CD4-positive, alpha-beta T cell (primary cell): ENCODE results near the gene PTGIS. TPM values are rescaled to one million over a fixed set of nuclear protein-coding genes. Genes with fewer than 3 reads are reported as not detected.

ENCODE experiments used
- ATAC-seq: fragments of 200-7000 bp; cut with Tn5 transposase; one replicate; pipeline ENCODE4 v1.10.0; 2022; ENCODE audit warnings: mild to moderate bottlenecking; ENCODE audit not compliant: poor library complexity
- CTCF ChIA-PET: fragments of 350-600 bp; sonication (Branson Sonifier 250); formaldehyde crosslinking; loops from one replicate; lab custom pipeline; 2021; ENCODE audit warnings: antibody characterized with exemption, inconsistent platforms; lab: Charles Lee
- POLR2A ChIA-PET: fragments of 350-600 bp; sonication (Branson Sonifier 250); formaldehyde crosslinking; loops from one replicate; lab custom pipeline; 2021; ENCODE audit warnings: antibody characterized with exemption, inconsistent platforms; lab: Charles Lee
- DNase-seq, 14 experiments: peaks; one replicate each; pipeline ENCODE4 v3.0.0-alpha.2; 2013 to 2020; ENCODE audit warnings: mixed read lengths in 2 of 14
- H3K27ac ChIP-seq, 2 donors: one replicate each; pipeline versions ENCODE4 v1.5.1 to v1.7.0; 2013; ENCODE audit warnings: low read length in 2 of 2, low read depth in 1 of 2, mild to moderate bottlenecking in 1 of 2
- H3K27me3 ChIP-seq, 2 experiments: 1 replicate in 1 of 2; 2 replicates in 1 of 2; pipeline versions ENCODE4 v1.6.1 to v1.7.0; 2013; ENCODE audit warnings: low read length in 2 of 2, control low read depth in 1 of 2, mild to moderate bottlenecking in 1 of 2, moderate library complexity in 1 of 2; ENCODE audit not compliant: insufficient read depth in 2 of 2, control insufficient read depth in 1 of 2
- H3K36me3 ChIP-seq: one replicate; pipeline ENCODE4 v1.6.1; 2013; ENCODE audit warnings: low read length, control low read depth; ENCODE audit not compliant: insufficient read depth
- H3K4me1 ChIP-seq: one replicate; pipeline ENCODE4 v1.6.1; 2013; ENCODE audit warnings: low read length, control low read depth; ENCODE audit not compliant: insufficient read depth
- H3K4me3 ChIP-seq: one replicate; pipeline ENCODE4 v1.5.1; 2013; ENCODE audit warnings: mild to moderate bottlenecking, low read length, moderate library complexity
- H3K9me3 ChIP-seq, 2 experiments: 1 replicate in 1 of 2; 2 replicates in 1 of 2; pipeline versions ENCODE4 v1.6.1 to v1.7.0; 2013; ENCODE audit warnings: low read length in 2 of 2, mild to moderate bottlenecking in 2 of 2, control low read depth in 1 of 2, moderate library complexity in 1 of 2; ENCODE audit not compliant: control insufficient read depth in 1 of 2, insufficient read depth in 1 of 2
- H3K27ac Mint-ChIP-seq: one replicate; pipeline ENCODE4 v1.8.0; 2020; ENCODE audit warnings: mixed read lengths
- H3K27me3 Mint-ChIP-seq: one replicate; pipeline ENCODE4 v1.8.0; 2021; ENCODE audit warnings: mixed read lengths
- H3K36me3 Mint-ChIP-seq: one replicate; pipeline ENCODE4 v1.8.0; 2021; ENCODE audit warnings: low read depth, mixed read lengths
- H3K4me1 Mint-ChIP-seq: one replicate; pipeline ENCODE4 v1.8.0; 2021; ENCODE audit warnings: low read depth, mixed read lengths
- H3K4me3 Mint-ChIP-seq: one replicate; pipeline ENCODE4 v1.8.0; 2020; ENCODE audit warnings: mild to moderate bottlenecking, mixed read lengths
- H3K9me3 Mint-ChIP-seq: one replicate; pipeline ENCODE4 v1.8.0; 2020; ENCODE audit warnings: mixed read lengths
- CTCF ChIP-seq: fragments of 200-600 bp; IDR thresholded peaks from one replicate; pipeline ENCODE4 v1.8.0; 2022; ENCODE audit warnings: antibody characterized with exemption, mild to moderate bottlenecking
- intact Hi-C, 2 experiments: fragments of 100-400 bp; cut with DNase I in 1 of 2; cut with micrococcal nuclease in 1 of 2; formaldehyde crosslinking; loops; one replicate each; pipeline versions ENCODE4 v1.15.1 to v1.9.0; 2023 to 2025; cut with DNase I, micrococcal nuclease
- total RNA-seq, 174 experiments: library from RNA in 2 of 174; stranded (reverse) in 2 of 174; gene quantifications; one replicate each; pipeline ENCODE4 v1.2.3 and lab custom pipeline; 2021 to 2026

Gene PTGIS
- total RNA-seq, 2 experiments from 2014 or later = not detected

GRCh38 chr20:49478754-49479689 lies 88.9 kb downstream of the PTGIS start:
- ATAC-seq (no peak), DNase-seq (no peak)
- Histone ChIP-seq H3K36me3 (no peaks in the 10 kb centered on the region), H3K27me3 (peaks cover 39 to 56% of the 10 kb centered on the region in 2 experiments), H3K27ac (no peak overlapping the region), H3K9me3 (peaks cover 0 to 13% of the 10 kb centered on the region in 2 experiments), H3K4me1 (peaks cover 14% of the 10 kb centered on the region), H3K4me3 (no peak overlapping the region)
- H3K9me3 Mint-ChIP-seq = no peaks in the 10 kb centered on the region
- no peaks in the 10 kb centered on the region for H3K36me3 Mint-ChIP-seq
- H3K27me3 Mint-ChIP-seq = peaks cover 73% of the 10 kb centered on the region
- ChIA-PET CTCF (no interaction called here), POLR2A (no interaction called here)
- intact Hi-C loops = no loop called here
- no peaks in the 10 kb centered on the region for H3K4me1 Mint-ChIP-seq
- no peak for TF ChIP-seq CTCF
- no peak overlapping the region for H3K4me3 Mint-ChIP-seq
- H3K27ac Mint-ChIP-seq = no peak overlapping the region

- TF ChIP-seq CTCF = no peak
- no peak for DNase-seq
- Mint-ChIP-seq H3K27ac (no peak overlapping the region), H3K4me3 (no peak overlapping the region), H3K27me3 (peaks cover 77% of the 10 kb centered on the region), H3K9me3 (no peaks in the 10 kb centered on the region), H3K4me1 (no peaks in the 10 kb centered on the region), H3K36me3 (no peaks in the 10 kb centered on the region)
- intact Hi-C loops = no loop called here
- no peak for ATAC-seq
- Histone ChIP-seq H3K27me3 (peaks cover 35 to 51% of the 10 kb centered on the region in 2 experiments), H3K36me3 (no peaks in the 10 kb centered on the region), H3K4me1 (peaks cover 9% of the 10 kb centered on the region), H3K27ac (no peak overlapping the region), H3K4me3 (no peak overlapping the region), H3K9me3 (peaks cover 0 to 13% of the 10 kb centered on the region in 2 experiments)
- ChIA-PET POLR2A (no interaction called here), CTCF (no interaction called here)
Measured at GRCh38 chr20:49478266-49478665, 89.7 kb downstream of the PTGIS start.

- H3K9me3 ChIP-seq = peaks cover 0 to 7% of the 10 kb centered on the region in 2 experiments
- Mint-ChIP-seq H3K27ac (no peak overlapping the region), H3K36me3 (no peaks in the 10 kb centered on the region), H3K9me3 (no peaks in the 10 kb centered on the region), H3K4me3 (no peak overlapping the region), H3K27me3 (peaks cover 79% of the 10 kb centered on the region), H3K4me1 (no peaks in the 10 kb centered on the region)
- ChIA-PET CTCF (no interaction called here), POLR2A (no interaction called here)
- H3K4me1 ChIP-seq = no peaks in the 10 kb centered on the region
- no peak for TF ChIP-seq CTCF
- ATAC-seq = no peak
- intact Hi-C loops = no loop called here
- H3K4me3 ChIP-seq = no peak overlapping the region
- H3K27me3 ChIP-seq = peaks cover 26 to 41% of the 10 kb centered on the region in 2 experiments
- DNase-seq = no peak
- H3K36me3 ChIP-seq = no peaks in the 10 kb centered on the region
- H3K27ac ChIP-seq = no peak overlapping the region
Measured at GRCh38 chr20:49477200-49477599, 90.7 kb downstream of the PTGIS start.
